PFSK-1 (cell line): ENCODE results near the gene SIRT7.

ENCODE experiments used
- FOXP2 ChIP-seq: optimal IDR thresholded peaks from 2 replicates; pipeline ENCODE3; 2011; ENCODE audit warnings: borderline replicate concordance, control low read depth, inconsistent platforms; ENCODE audit not compliant: insufficient read depth; ENCODE audit errors: extremely low read length, extremely low read depth
- POLR2AphosphoS5 ChIP-seq: IDR thresholded peaks from 2 replicates; pipeline ENCODE4 v1.6.1; 2012; ENCODE audit warnings: low read depth, mild to moderate bottlenecking, control low read depth, low read length, moderate library complexity
- REST ChIP-seq, 2 experiments: IDR thresholded peaks; 2 replicates each; pipeline versions ENCODE4 v1.6.1 to v1.8.0; 2011 to 2012; ENCODE audit warnings: low read depth in 2 of 2, low read length in 2 of 2, control low read depth in 1 of 2, inconsistent platforms in 1 of 2, mild to moderate bottlenecking in 1 of 2, moderate library complexity in 1 of 2; ENCODE audit not compliant: insufficient read depth in 1 of 2
- SIN3A ChIP-seq: IDR thresholded peaks from 2 replicates; pipeline ENCODE4 v1.6.1; 2012; ENCODE audit warnings: mild to moderate bottlenecking, low read length, moderate library complexity, borderline replicate concordance; ENCODE audit not compliant: insufficient read depth
- TAF1 ChIP-seq: IDR thresholded peaks from 2 replicates; pipeline ENCODE4 v1.6.1; 2012; ENCODE audit warnings: low read length, control low read depth, borderline replicate concordance; ENCODE audit not compliant: insufficient read depth

SIRT7 gene

DNA sequence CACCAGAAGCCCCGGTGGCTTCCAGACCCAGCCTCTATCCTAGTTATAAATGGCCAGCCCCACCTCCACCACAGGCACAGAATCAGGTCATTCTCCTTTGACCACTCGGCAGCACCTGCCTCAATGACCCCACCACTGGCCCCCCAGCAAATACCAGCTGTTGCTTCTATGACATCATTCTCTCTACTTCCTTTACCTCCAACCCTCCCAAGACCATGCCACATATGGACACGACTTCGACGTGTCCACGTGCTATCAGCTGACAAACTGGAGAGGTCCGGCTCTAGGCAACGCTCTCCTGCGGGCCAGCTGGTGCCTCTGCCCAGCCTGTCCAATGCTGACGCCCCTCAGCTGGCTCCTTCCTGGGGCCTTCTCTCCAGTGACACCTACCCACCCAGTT is 32.5 kb downstream of the SIRT7 start:
- TF ChIP-seq FOXP2 = no peak
- TF ChIP-seq SIN3A = no peak
- TF ChIP-seq POLR2AphosphoS5 = no peak
- no peak for TF ChIP-seq REST (IDR thresholded peaks at IDR 0.05; ENCODE audit: insufficient read depth in 1 of 2, low read depth in 2 of 2, low read length in 2 of 2)
- no peak for TF ChIP-seq TAF1

DNA sequence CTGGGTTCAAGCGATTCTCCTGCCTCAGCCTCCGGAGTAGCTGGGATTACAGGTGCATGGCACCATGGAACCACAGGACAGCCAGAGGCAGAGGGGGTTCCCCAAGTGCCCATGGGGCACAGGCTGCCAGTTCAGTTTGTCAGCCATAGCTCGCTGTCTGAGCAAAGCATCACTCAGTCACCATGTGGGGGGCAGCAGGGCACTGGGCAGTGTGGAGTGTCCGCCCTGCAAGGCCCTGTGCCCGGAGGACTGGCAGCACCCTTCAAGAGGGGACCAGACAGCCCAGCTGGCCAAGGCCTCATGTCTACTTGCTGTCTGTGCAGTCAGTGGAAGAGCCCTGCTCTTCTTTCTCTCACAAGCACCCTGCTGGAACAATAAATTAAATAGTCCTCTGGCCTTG is 33.0 kb downstream of the SIRT7 start:
- TF ChIP-seq TAF1 (no peak), FOXP2 (no peak), REST (IDR thresholded peaks at IDR 0.05; ENCODE audit: insufficient read depth in 1 of 2, low read depth in 2 of 2, low read length in 2 of 2) (no peak), POLR2AphosphoS5 (no peak), SIN3A (no peak)

DNA sequence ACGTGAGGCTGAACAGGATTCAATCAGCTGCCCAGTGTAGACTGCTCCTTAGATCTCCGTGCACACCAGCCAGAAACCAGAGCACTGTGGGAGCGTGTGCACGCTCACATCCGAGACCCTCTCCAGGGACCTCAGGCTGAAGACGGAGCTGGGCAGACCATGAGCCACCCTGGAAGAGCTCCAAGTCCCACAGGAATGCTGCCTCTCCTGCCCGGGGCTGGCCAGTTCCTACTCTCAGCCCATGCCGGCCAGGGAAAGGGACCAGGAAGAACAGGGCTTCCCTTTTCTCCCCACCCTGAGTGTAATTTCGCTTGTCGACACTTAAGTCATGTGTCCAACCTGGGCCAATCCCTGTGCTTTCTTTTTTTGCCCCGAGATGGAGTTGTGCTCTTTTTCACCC is 33.5 kb downstream of the SIRT7 start:
- TF ChIP-seq REST (IDR thresholded peaks at IDR 0.05; ENCODE audit: insufficient read depth in 1 of 2, low read depth in 2 of 2, low read length in 2 of 2) = no peak
- TF ChIP-seq SIN3A = no peak
- no peak for TF ChIP-seq POLR2AphosphoS5
- no peak for TF ChIP-seq TAF1
- TF ChIP-seq FOXP2 = no peak

- no peak for TF ChIP-seq REST (IDR thresholded peaks at IDR 0.05; ENCODE audit: insufficient read depth in 1 of 2, low read depth in 2 of 2, low read length in 2 of 2)
- no peak for TF ChIP-seq SIN3A
- TF ChIP-seq FOXP2 = no peak
- no peak for TF ChIP-seq TAF1
- TF ChIP-seq POLR2AphosphoS5 = no peak
Measured at GRCh38 chr17:81879121-81879520, 38.9 kb downstream of the SIRT7 start.

DNA sequence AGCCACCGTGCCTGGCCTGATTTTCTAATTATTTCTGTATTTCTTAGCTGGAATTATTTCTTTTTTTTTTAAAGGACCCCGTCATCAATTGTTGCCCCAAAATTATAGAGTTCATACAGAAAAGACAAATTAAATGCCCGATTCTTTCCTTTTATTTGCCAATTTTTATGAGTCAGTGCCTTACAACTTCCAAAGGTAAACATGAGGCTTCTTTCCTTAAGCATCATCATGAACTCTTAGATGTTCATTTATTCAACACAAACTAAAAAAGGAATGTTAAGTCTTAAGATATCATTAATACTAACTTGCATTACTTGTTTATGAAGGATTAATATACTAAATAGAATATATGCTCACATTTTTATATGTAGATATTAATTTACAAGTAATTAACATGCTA is 39.7 kb downstream of the SIRT7 start:
- TF ChIP-seq TAF1 = no peak
- no peak for TF ChIP-seq POLR2AphosphoS5
- TF ChIP-seq SIN3A = no peak
- no peak for TF ChIP-seq REST (IDR thresholded peaks at IDR 0.05; ENCODE audit: insufficient read depth in 1 of 2, low read depth in 2 of 2, low read length in 2 of 2)
- TF ChIP-seq FOXP2 = no peak
